Measurements from ENCODE around the gene C16orf74.

DNA sequence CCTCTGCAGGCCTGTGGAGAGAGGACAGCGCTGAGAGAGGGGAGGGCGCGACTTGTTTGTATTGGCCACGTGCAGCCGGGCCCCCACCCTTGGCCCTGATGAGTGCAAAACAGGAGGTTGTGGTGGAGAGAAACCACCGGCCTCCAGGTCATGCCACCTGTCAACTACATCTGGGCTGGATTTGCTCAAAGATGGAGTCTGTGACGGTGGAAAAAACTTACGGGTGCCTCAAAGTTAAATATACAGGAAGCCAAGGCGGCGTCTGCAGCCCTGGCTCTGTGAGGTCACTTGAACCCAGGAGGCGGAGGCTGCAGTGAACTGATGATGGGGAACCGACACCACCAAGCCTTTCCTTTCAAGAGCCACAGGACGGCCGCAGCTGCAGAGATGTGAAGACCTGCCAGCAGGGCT lies 15.7 kb downstream of the C16orf74 start:
- TF ChIP-seq, protein P1, sequence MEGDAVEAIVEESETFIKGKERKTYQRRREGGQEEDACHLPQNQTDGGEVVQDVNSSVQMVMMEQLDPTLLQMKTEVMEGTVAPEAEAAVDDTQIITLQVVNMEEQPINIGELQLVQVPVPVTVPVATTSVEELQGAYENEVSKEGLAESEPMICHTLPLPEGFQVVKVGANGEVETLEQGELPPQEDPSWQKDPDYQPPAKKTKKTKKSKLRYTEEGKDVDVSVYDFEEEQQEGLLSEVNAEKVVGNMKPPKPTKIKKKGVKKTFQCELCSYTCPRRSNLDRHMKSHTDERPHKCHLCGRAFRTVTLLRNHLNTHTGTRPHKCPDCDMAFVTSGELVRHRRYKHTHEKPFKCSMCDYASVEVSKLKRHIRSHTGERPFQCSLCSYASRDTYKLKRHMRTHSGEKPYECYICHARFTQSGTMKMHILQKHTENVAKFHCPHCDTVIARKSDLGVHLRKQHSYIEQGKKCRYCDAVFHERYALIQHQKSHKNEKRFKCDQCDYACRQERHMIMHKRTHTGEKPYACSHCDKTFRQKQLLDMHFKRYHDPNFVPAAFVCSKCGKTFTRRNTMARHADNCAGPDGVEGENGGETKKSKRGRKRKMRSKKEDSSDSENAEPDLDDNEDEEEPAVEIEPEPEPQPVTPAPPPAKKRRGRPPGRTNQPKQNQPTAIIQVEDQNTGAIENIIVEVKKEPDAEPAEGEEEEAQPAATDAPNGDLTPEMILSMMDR (IDR thresholded peaks at IDR 0.05), result no peak
- no peak for TF ChIP-seq POLR2A (IDR thresholded peaks at IDR 0.05)
